Measurements from ENCODE around the gene DNAH9.

- TF ChIP-seq EZH2 (IDR thresholded peaks at IDR 0.05; ENCODE audit: low read length): no peak
- TF ChIP-seq, protein P1, sequence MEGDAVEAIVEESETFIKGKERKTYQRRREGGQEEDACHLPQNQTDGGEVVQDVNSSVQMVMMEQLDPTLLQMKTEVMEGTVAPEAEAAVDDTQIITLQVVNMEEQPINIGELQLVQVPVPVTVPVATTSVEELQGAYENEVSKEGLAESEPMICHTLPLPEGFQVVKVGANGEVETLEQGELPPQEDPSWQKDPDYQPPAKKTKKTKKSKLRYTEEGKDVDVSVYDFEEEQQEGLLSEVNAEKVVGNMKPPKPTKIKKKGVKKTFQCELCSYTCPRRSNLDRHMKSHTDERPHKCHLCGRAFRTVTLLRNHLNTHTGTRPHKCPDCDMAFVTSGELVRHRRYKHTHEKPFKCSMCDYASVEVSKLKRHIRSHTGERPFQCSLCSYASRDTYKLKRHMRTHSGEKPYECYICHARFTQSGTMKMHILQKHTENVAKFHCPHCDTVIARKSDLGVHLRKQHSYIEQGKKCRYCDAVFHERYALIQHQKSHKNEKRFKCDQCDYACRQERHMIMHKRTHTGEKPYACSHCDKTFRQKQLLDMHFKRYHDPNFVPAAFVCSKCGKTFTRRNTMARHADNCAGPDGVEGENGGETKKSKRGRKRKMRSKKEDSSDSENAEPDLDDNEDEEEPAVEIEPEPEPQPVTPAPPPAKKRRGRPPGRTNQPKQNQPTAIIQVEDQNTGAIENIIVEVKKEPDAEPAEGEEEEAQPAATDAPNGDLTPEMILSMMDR (optimal IDR thresholded peaks at IDR 0.05 in 1 of 3, IDR thresholded peaks at IDR 0.05 in 1 of 3, conservative IDR thresholded peaks at IDR 0.05 in 1 of 3; ENCODE audit: extremely low read depth in 1 of 3, insufficient read depth in 2 of 3, low read length in 3 of 3): no peak
Measured at GRCh38 chr17:11651089-11651488, 52.8 kb downstream of the DNAH9 start.
